Measurements from ENCODE around the gene RNF212.
A peak's percentile ranks its signal among the peaks of the same experiment; 100 is the strongest.
"Not testable (repeated sequence)": the region's sequence is repeated elsewhere in the genome, so short reads cannot be mapped to it uniquely, and the experiment has no call there.

The RNF212 gene

DNA sequence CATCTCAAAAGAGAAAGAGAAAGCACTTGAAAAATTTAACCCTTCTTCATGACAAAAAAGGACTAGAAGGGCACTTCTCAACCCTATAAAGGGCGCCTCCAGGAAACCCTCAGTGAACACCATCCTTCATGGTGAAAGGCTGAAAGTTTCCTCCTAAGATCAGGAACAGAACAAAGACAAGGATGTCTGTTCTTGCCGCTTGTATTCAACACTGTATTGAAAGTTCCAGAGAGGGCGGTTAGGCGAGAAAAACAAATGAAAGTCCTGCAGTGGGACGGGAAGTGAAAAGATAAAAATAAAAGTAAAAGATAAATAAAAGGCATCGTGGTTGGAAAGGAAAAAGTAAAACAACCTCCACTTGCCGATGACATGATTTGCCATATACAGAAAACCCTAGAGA lies 50.9 kb downstream of the RNF212 start:
- no peak for DNase-seq

DNA sequence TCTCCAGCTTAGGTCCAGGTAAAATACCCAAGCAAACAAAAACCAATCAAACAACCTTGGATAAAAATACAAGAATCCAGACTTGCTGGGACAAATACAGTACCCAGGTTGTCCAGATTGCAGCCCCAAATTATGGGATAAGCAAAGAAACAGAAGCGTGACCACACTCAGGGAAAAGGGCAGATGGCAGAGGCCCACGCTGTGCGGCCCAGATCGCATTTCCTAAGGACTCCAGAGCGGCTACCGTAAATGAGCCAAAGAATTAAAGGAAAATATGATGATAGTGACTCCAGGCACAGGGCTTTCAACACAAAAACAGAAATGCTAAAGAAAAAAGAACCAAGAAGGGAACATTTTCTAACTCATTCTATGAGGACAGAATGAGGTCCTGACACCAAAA lies 51.6 kb downstream of the RNF212 start:
- no peak for DNase-seq

DNA sequence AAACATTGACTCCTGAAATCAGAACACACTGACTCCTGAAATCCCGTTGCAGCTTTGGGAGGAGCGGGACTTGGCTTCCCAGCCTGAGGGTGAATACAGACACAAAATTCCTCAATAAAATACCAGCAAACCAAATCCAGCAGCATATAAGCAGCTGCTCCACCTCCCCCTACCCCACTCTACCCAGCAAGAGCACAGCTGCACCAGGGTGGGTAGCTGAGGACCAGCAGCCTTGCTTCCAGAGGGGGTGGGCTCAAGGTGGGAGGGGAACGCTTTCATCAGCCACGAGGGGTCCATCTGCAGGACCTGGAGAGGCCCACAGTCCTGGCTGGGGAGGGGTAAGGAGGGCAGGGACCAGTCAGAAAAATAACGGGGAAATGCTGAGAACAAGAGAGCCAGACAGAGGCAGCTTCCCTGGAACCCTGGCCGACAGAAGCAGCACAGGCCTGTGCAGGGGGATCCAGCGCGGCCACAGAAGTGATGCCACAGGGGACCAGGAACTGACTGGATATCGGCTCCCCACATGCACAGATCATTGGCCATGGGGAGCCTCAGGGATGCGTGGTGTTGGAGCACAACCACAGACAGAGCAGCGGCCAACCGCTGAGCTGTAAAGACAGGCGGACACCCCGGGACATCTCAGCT lies 52.2 kb downstream of the RNF212 start:
- DNase-seq, result no peak

DNA sequence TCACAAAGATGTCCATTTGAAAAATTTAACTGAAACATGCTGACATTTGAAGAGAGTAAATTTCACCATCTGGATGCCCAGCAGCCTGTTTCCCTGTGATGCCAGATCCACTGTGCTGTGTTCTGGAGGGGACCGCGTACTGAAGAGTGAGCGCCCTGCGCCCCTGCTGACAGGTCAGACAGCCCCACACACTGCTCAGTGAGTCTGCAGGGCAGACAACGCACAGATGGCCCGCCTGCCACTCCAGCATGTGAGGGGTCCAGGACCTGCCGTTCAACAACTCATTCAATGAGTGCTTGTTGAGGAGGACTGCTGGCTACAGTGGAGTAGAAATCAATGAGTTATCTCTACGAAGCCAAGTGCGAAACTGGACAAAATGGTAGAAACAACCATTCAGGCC lies 52.7 kb downstream of the RNF212 start:
- no peak for DNase-seq

DNA sequence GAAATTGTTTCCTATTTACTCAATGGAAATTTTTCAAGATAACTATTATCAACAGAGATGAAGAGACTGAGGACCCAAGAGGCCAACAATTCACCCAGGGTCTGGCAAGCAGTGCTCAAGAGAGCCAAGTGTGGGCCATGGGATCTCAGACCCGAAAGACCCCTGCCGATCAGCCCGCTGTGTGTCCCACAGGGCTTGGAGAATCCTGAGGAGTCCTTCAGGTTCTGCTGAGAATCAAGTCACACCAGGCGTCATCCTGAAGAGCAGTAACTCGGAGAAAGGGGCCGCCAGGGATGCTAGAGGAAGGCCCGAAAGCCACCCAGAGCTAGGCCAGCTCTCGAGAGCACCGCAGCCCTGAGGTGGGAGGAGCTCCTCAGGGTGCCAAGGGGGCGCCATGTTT lies 53.2 kb downstream of the RNF212 start:
- no peak for DNase-seq

DNA sequence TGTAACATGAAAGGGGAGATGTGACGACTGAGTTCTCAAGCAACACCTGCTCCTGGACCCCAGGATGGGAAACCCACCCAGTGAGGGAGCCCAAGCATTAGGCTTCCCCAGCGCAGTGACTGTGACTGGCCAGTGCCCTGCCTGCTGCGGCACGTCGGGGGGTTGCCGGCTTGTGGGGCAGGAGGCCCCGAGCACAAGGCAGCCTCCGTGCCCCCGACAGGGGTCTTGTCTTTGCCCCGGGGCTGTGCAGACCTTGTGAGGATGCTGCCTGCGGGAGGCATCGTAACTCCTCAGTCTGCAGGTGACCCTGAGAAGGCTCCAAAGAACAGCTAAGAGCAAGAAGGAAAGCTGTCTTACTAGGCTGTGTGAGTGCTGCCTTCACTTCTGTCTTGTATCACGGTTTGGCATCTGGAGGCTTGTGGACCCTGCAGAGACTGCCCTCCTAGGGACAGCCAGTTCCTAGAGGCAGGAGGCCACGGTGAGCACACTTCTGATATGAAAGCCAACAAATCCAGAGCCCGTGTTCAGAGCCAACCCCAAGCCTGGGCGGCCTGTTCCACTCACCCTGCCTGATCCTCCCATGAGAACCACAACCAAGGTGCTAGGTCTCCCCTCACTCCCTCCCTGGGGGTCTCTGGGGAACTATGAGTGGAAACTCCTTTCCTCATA lies 54.2 kb downstream of the RNF212 start:
- DNase-seq, result no peak

DNA sequence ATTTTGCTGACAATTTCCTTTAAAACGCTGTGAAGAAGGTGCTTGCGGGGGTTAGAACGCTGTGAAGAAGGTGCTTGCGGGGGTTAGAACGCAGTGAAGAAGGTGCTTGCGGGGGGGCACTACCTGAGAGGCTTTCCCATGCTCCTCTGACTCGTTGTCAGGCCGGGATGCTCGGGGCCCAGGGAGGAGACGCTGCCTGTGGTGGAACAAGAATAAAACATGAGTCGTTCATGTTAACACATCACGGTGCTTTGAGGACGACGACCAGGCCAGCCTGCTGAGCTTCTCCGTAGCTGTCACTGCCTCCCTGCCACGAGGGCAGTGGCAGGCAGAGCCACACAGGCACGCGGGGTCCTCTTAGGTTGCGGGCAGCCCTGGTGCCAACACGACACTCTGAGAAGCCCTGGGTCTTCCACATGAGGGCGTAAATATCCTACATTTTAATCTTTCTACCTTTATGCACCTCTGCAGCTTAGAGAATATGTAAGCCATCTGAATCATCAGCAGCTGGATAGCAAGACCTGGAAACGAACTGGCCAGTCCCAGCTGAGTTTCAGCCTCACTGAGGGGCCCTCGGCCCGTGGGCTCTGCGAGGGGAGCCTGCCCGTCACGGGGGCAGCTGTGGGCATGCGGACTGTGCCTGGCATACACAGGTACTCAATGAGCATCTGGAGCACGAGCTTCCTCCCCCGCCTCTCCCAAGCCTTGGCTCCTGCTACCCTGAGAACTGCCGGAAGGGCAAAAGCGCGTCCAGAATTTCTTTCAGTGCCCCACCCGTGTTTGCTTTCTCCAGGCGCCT lies 55.0 kb downstream of the RNF212 start:
- no peak for DNase-seq

DNA sequence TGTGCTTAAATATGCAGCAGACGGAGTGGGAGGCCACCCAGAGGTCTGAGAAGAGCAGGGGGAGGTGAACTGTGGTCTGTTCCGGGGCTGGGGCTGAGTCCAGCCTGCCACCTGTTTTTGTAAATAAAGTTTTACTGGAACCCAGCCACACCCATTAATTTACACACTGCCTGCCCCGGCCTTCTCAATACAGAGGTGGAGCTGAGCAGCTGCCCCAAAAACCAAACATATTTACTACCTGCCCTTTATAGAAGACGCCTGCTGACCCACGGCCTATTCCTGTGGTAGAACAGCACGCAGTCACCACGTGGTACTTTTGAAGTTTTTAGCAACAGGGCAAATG lies 56.0 kb downstream of the RNF212 start:
- no peak for DNase-seq

DNA sequence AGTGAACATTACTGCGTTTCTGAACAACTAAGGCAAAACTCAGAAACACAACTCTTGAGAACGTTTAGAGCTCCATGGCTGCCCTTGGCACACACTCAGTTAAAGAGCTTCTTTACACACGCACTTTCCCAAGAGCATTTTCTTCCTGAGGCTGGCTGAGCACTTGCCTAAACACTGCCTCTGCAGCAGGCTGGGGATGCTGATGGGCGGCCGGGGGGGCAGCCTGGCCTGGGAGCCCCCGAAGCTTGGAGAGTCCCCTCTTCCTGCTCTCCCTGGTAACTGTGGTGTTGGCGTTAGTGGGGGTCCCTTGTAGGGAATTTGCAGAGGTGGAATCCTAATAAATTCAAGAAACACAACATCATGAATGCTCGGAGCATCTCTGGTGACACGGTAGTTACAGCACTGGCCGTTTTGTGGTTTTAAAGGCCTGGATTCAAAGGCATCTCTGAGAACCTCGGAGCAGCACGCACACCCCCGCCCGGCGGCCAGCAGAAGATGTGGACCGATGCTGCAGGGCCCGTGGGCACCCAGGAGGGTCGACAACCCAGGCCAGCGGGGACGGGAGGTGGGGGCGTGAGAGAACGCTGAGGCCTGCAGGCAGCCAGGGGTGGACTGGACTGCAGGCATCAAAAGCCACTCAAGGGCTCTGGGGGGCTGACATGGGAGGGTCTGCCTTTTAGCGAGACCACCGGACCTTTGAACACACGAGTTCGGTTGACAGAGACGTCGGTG lies 56.5 kb downstream of the RNF212 start:
- DNase-seq, result no peak

DNA sequence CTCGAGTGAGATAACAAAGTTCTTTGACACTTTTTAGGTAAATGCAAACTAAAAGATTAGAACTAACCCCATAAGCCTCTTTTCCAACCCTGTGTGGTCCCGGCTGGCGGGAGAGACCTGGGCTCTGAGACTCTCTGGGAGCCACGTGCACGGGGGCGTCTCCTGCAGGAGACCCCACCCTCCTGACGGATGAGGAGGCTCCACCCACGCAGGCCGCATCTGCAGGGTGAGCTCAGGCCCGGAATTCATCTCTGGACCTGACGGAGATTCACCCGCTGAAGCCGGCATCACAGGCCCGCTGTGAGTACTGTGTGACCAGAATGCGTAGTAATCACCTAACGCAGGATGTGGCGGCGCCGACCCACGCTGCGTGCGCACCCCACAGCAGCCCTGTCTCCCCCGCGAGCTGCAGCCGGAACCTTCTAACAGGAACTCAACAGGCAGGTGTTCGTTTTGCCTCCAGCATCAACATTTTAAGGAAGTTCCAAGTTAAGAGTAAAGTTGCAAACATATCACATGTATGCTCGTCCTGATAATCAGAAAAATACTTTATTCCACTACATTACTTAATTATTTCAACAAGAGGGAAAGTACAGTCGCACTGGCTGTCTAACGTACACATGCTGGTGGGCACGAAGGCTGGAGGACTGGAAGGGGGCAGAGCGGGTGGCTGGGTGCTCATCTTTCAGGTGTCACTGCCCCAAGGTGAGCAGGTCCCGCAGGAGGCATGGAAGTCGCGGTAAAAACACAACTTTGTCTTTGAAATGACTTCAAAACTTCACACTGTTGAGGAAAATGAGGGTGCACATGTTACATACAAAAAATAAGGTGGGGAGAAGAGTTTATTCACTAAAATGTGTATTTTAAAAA lies 57.4 kb downstream of the RNF212 start:
- peak; percentile 72 for DNase-seq

DNA sequence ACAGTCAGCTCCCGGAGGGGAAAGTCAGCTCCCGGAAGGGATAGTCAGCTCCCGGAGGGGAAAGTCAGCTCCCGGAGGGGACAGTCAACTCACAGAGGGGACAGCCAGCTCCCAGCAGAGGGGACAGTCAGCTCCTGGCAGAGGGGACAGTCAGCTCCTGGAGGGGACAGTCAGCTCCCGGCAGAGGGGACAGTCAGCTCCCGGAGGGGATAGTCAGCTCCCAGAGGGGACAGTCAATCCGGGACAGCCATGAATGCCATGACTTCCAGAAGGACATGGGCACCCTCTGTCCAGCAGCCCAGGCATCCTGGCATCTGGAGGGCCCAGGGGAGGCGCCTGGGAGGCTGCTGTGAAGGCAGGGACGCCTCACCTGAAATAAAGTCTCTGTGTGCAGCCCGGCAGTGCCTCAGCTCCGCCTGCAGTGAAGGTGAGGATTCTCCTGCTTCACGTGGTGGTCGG lies 58.1 kb downstream of the RNF212 start:
- not testable (repeated sequence) for DNase-seq

DNA sequence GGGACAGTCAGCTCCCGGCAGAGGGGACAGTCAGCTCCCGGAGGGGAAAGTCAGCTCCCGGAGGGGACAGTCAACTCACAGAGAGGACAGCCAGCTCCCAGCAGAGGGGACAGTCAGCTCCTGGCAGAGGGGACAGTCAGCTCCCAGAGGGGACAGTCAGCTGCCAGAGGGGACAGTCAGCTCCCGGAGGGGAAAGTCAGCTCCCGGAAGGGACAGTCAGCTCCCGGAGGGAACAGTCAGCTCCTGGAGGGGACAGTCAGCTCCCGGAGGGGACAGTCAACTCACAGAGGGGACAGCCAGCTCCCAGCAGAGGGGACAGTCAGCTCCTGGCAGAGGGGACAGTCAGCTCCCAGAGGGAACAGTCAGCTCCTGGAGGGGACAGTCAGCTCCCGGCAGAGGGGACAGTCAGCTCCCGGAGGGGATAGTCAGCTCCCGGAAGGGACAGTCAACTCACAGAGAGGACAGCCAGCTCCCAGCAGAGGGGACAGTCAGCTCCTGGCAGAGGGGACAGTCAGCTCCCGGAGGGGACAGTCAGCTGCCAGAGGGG lies 58.6 kb downstream of the RNF212 start:
- DNase-seq, result not testable (repeated sequence)

DNA sequence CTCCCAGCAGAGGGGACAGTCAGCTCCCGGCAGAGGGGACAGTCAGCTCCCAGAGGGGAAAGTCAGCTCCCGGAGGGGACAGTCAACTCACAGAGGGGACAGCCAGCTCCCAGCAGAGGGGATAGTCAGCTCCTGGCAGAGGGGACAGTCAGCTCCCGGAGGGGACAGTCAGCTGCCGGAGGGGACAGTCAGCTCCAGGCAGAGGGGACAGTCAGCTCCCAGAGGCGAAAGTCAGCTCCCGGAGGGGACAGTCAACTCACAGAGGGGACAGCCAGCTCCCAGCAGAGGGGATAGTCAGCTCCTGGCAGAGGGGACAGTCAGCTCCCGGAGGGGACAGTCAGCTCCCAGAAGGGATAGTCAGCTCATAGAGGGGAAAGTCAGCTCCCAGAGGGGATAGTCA lies 59.5 kb downstream of the RNF212 start:
- not testable (repeated sequence) for DNase-seq

DNA sequence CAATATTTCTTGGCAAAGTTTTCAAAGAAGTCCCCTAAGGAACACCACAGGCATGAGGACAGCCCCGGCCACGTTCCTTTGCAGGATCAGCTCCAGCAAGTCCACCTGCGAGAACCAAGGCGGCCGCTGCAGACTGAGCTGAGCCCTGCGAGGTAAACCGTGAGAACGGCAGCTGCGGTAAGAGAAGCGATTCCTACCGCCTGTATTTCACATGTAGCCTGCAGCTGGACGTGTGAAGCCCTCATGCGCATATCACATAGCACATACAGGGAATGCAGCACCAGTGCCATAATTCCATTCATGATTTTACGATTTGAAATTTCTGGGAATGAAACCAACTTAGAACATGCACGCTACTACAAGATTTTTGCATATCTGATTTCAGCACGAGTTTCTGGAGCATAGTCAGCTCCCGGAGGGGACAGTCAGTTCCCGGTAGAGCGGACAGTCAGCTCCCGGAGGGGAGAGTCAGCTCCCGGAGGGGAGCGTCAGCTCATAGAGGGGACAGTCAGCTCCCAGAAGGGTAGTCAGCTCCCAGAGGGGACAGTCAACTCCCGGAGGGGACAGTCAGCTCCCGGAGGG lies 60.2 kb downstream of the RNF212 start:
- no peak for DNase-seq

DNA sequence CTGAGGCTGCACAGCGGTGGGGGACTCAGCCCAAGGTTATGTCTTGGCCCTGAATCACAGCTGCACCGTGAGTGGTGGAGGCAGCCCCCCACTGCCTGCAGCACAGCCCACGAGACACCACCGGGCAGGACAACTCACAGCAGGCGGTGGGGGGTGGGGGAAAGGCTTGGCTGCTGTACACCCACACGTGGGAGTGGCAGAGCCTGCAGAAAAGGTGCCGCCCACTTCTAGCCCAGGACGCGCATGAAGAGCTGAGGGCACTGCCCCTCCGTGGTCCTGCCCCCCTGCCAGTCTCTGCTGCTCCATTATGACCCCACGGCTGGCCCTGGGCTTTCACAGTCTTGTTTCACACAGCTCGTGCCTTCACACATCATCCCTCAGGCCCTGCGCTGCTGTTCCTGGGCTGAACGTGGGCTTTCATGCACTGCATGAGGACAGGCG lies 61.1 kb downstream of the RNF212 start:
- DNase-seq, result no peak

DNA sequence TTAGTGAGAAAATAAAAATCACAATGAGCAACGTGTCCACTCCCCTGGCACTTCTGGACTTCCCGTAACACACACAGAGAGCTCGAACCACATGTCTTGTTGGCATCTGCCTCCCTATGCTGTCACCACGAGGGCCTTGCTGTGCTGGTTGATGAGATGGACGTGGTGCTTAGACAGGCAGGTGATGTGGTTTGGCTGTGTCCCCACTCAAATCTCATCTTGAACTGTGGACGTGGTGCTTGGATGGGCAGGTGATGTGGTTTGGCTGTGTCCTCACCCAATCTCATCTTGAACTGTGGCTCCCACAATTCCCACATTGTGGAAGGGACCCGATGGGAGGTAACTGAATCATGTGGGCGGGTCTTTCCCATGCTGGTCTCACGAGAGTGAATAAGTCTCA lies 61.9 kb downstream of the RNF212 start:
- no peak for DNase-seq

DNA sequence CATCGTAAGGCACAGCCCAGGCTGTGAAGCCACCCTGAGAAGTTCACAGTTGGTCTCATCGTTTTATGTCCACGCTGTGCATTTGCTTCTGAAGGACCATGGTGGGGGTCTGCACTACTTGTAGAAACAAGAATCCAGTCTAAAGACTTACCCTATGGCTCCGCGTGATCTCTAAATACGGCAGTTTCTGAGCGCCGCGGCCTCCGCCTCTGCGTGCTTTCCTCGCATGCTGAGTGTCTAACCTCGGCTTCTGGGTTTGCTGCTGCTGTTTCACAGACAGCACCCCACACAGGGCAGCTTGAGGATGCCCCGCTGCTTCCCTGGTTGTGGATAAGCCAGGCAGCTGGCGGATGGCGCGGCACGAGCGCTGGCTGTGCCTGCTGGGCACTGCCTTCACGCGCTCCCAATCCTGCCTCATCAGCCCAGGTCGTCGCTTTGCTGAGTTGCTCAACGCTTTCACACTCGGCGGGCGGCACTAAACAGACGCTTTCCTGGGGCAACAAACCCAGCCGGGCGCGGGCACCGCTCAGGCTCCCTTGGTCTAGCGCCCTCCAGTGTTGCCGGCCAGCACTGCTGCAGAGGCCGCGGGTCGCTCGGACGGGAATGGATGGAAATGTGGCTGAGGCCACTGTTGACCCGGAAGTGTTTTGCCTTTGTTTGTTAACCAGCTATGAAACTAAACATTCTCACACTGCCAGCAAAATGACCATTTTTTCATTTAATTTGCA lies 62.7 kb downstream of the RNF212 start:
- DNase-seq, result no peak

DNA sequence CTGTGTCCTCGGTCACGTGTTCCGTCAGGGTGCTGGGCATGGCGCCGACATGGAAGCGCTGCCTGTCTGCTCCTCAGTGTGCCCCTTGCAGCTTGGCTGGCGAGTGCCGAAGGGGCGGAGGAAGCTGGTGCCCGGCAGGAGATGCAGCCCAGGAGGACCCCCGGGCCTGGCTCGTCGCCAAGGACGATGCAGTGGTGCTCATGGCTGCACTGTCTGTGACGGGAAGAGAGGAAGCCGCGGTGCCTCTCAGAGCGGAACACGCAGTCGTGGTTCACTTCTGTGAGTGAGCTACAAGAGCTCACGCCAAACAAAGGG lies 63.8 kb downstream of the RNF212 start:
- no peak for DNase-seq

DNA sequence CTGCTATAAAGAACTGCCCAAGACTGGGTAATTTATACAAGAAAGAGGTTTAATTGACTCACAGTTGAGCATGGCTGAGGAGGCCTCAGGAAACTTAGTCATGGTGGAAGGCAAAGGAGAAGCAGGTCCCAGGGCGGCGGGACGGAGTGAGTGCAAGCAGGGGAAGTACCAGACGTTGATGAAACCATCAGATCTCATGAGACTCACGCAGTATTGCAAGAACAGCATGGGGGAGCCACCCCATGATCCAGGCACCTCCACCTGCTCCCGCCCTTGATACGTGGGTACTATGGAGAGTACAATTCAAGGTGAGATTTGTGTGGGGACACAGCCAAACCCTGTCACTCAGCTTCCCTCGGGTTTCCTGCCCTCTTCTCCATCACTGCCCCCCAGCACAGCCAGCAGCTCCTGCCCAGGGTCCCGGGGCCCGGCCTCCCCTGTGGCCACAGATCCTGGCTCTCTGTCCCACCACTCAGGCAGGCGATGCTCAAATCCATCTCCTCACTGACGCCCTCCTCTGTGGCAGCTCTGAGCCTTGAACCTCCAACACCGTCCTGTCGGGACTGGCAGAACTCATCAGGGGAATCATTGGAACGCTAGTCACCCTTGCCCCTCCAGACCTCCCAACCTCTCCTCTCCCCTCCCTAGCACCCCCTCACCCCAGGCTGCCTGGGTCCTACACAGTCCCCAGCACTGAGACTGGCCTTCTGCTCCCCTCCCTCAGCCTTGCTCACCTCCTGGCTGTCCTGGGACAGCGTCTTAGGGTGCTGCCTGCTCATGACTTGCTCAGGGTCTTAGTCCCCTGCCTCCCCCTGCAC lies 64.4 kb downstream of the RNF212 start:
- DNase-seq, result no peak
